SK-N-SH treated with all-trans-retinoic acid at 6 μM for 48 hours (cell line): ENCODE results near the gene ABCA3.

Source experiments
- BACH2 ChIP-seq: fragments of 250-450 bp; sonication (Bioruptor Pico); IDR thresholded peaks from 2 replicates; pipeline ENCODE4 v1.9.0; 2021; ENCODE audit warnings: mild to moderate bottlenecking, borderline replicate concordance
- CREB5 ChIP-seq: fragments of 250-450 bp; sonication (Bioruptor Pico); IDR thresholded peaks from 2 replicates; pipeline ENCODE4 v1.5.1; 2020; ENCODE audit warnings: low read depth, mild to moderate bottlenecking, moderate library complexity
- ESRRG ChIP-seq: fragments of 250-450 bp; sonication (Bioruptor Pico); IDR thresholded peaks from 2 replicates; pipeline ENCODE4 v1.6.1; 2021; ENCODE audit warnings: mild to moderate bottlenecking
- GLIS3 ChIP-seq: fragments of 250-450 bp; sonication (Bioruptor Pico); IDR thresholded peaks from 2 replicates; pipeline ENCODE4 v1.5.0; 2020; ENCODE audit warnings: mild to moderate bottlenecking, moderate library complexity
- PATZ1 ChIP-seq: fragments of 250-450 bp; sonication (Bioruptor Pico); IDR thresholded peaks from 2 replicates; pipeline ENCODE4 v1.8.0; 2020; ENCODE audit warnings: mild to moderate bottlenecking, moderate library complexity, borderline replicate concordance
- PPARA ChIP-seq: fragments of 250-450 bp; sonication (Bioruptor Pico); IDR thresholded peaks from 2 replicates; pipeline ENCODE4 v1.5.0; 2020; ENCODE audit warnings: mild to moderate bottlenecking, borderline replicate concordance
- RARB ChIP-seq: fragments of 250-450 bp; sonication (Bioruptor Pico); IDR thresholded peaks from 2 replicates; pipeline ENCODE4 v1.8.0; 2021; ENCODE audit warnings: mild to moderate bottlenecking, moderate library complexity
- TOX ChIP-seq: fragments of 250-450 bp; sonication (Bioruptor Pico); IDR thresholded peaks from 2 replicates; pipeline ENCODE4 v1.8.0; 2021; ENCODE audit warnings: mild to moderate bottlenecking, moderate library complexity, borderline replicate concordance
- ZFP30 ChIP-seq: fragments of 450-650 bp; formaldehyde crosslinking; IDR thresholded peaks from 2 replicates; pipeline ENCODE4 v1.5.0; 2022; ENCODE audit warnings: mild to moderate bottlenecking, moderate library complexity
- ZNF70 ChIP-seq: fragments of 450-650 bp; formaldehyde crosslinking; IDR thresholded peaks from 2 replicates; pipeline ENCODE4 v1.5.0; 2020; ENCODE audit warnings: mild to moderate bottlenecking, moderate library complexity
- ZNF8 ChIP-seq: fragments of 450-650 bp; formaldehyde crosslinking; IDR thresholded peaks from 2 replicates; pipeline ENCODE4 v1.5.0; 2020; ENCODE audit warnings: mild to moderate bottlenecking, moderate library complexity

GRCh38 chr16:2326191-2326590, 14.3 kb downstream of the ABCA3 start:
- TF ChIP-seq PATZ1 (CRISPR knock-in tag) (no peak), ESRRG (no peak), ZFP30 (CRISPR knock-in tag) (no peak), CREB5 (CRISPR knock-in tag) (no peak), RARB (CRISPR knock-in tag) (no peak), ZNF70 (CRISPR knock-in tag) (no peak), TOX (no peak), PPARA (CRISPR knock-in tag) (no peak), GLIS3 (no peak), BACH2 (CRISPR knock-in tag) (no peak), ZNF8 (CRISPR knock-in tag) (no peak)
